Astrocyte of the cerebellum (primary cell): Measurements from ENCODE around the gene TMEM108.

Experiments used
- DNase-seq: peaks from one replicate; pipeline ENCODE4 v3.0.0-alpha.2; 2011; ENCODE audit warnings: low read depth
- H3K4me3 ChIP-seq: 2 replicates; pipeline ENCODE4 v1.5.1; 2011; ENCODE audit warnings: mild to moderate bottlenecking, low read depth, low read length, moderate library complexity
- CTCF ChIP-seq: IDR thresholded peaks from 2 replicates; pipeline ENCODE4 v1.5.1; 2012; ENCODE audit warnings: low read length, low read depth, moderate library complexity, mild to moderate bottlenecking; ENCODE audit errors: missing control alignments
- in situ Hi-C: cut with HindIII; loops from 2 replicates; pipeline ENCODE4 v1.10.0; 2017; ENCODE audit warnings: low sequenced_read_pairs

The TMEM108 gene

GRCh38 chr3:133016838-133017309, 21.3 kb upstream of the TMEM108 start:
- H3K4me3 ChIP-seq: no peak overlapping the region
- TF ChIP-seq CTCF: no peak
- in situ Hi-C loops: no loop called here
- no peak for DNase-seq

GRCh38 chr3:133018921-133019320, 19.3 kb upstream of the TMEM108 start:
- TF ChIP-seq CTCF: no peak
- H3K4me3 ChIP-seq: no peak overlapping the region
- DNase-seq: no peak
- in situ Hi-C loops: no loop called here

GRCh38 chr3:133021206-133021605, 17.0 kb upstream of the TMEM108 start:
- in situ Hi-C loops: no loop called here
- no peak for DNase-seq
- TF ChIP-seq CTCF: no peak
- no peak overlapping the region for H3K4me3 ChIP-seq

- H3K4me3 ChIP-seq: no peak overlapping the region
- in situ Hi-C loops: no loop called here
- no peak for DNase-seq
- no peak for TF ChIP-seq CTCF
Observed at GRCh38 chr3:133023362-133023761, 14.8 kb upstream of the TMEM108 start.

GRCh38 chr3:133025546-133025945, 12.6 kb upstream of the TMEM108 start:
- no peak overlapping the region for H3K4me3 ChIP-seq
- no peak for TF ChIP-seq CTCF
- DNase-seq: no peak
- in situ Hi-C loops: loop anchor here (25.0 kb wide), 1 partner anchor 288 kb away; no protein-coding TSS in a partner anchor

GRCh38 chr3:133032301-133032700, 5.9 kb upstream of the TMEM108 start:
- TF ChIP-seq CTCF: no peak
- in situ Hi-C loops: loop anchor here (25.0 kb wide), 1 partner anchor 295 kb away; no protein-coding TSS in a partner anchor
- DNase-seq: no peak
- no peak overlapping the region for H3K4me3 ChIP-seq
